Activated T-helper 1 cell treated with anti-CD3 and anti-CD28 coated beads, Interleukin-2, amount 50 U/mL, for 16 hours (primary cell): ENCODE results near the gene CACNA1C.

Experiments
- DNase-seq, 2 donors: peaks; one replicate each; pipeline ENCODE4 v3.0.0-alpha.2; 2020; ENCODE audit warnings: low read depth in 1 of 2, low spot score in 1 of 2

Gene CACNA1C

DNA sequence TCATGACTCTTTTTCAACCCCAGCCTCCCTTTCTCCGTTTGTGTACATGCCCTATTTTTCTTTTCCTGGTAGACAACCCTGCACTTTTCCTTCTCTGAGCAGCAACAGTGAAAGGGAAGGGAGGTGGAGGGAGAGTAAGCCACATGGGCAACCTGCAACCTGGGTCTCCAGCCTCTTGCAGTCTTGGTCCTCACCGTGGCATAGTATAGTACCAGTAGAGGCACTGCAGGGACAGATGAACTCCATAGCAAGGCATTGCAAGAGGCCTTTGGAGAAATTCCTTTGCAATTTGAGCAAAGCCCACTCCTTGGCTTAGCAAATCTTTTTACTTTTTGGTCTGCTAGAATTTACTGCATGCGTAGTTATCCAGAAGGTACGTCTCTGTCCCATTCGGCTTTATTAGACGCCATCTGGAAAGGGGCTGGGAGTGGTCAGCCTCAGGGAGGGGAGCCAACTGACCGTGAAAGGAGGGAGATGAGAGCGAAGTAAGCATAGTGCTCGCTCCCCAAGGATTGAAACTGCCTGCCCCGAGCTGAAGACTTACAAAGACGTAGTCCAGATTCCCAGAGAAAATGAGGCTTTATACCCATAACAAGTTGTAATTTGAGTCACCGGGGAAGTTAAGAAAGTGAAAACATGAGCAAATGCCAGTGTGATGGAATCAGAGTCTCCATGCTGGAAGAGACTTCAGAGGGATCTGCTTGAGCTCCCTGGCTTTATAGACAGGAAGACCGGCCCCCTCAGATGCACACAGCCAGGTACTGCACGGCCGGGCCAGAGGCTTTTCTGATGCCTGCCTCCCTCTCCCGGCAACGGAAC is 332.0 kb downstream of the CACNA1C start:
- no peak for DNase-seq

DNA sequence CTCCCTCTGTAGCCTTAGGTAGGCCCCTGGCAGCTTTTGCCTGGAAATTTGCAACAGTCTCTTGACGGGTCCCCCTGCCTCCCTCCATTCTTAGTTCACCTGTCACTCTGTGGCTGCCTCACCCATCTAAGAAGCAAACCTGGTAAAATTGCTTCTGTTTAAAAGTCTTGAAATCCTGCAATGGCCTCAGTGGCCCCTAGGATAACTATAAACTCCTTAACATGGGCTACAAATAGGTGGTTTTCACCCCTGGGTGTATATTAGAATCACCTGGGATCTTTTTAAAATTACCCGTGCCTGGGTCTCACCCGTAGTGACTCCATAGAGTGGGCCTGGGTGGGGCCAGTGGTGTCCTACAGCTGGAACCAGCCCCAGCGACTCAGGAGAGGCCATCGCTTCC is 332.7 kb downstream of the CACNA1C start:
- no peak for DNase-seq

DNA sequence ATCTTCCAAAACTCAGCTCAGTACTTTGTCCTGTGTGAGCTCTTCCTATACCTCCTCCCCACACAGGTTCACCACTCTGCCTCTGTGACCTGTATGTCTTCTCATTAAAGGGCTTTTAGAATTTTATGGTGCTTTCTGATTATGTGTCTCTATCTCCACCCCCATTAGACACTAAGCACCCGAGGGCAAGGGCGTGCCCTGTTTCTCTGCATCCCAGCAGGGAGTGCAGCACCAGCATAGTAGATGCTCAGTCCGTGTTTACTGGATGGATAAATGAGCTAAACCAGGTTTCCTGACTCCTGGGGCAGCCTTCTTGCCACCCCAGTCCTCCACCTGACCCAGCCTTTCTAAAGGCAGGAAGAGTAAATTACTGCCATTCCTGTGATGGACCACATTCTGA is 333.8 kb downstream of the CACNA1C start:
- DNase-seq: no peak

DNA sequence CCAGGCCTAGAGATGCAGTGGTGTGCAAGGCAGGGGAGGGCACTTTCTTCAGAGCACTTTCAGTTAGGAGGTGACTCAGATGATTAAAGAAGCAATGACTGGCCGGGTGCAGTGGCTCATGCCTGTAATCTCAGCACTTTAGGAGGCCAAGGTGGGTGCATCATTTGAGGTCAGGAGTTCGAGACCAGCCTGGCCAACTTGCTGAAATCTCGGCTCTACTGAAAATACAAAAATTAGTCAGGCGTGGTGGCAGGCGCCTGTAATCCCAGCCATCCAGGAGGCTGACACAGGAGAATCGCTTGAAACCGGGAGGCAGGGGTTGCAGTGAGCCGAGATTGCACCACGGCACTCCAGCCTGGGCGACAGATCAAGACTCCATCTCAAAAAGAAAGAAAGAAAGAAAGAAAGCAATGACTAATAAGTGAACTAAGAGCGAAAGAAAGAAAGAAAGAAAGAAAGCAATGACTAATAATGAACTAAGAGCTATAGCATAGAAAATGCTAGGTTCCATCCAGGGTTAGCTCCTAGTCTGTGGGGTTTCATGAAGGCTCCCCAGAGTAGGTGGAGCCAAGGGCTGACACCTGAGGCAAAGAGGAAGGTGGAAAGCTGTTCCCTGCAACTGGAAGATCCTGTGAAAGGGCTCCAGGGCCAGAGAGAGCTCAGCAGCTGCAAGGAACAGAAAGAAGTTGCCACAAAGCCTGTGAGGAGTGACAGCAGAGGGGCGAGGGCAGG is 334.5 kb downstream of the CACNA1C start:
- no peak for DNase-seq

DNA sequence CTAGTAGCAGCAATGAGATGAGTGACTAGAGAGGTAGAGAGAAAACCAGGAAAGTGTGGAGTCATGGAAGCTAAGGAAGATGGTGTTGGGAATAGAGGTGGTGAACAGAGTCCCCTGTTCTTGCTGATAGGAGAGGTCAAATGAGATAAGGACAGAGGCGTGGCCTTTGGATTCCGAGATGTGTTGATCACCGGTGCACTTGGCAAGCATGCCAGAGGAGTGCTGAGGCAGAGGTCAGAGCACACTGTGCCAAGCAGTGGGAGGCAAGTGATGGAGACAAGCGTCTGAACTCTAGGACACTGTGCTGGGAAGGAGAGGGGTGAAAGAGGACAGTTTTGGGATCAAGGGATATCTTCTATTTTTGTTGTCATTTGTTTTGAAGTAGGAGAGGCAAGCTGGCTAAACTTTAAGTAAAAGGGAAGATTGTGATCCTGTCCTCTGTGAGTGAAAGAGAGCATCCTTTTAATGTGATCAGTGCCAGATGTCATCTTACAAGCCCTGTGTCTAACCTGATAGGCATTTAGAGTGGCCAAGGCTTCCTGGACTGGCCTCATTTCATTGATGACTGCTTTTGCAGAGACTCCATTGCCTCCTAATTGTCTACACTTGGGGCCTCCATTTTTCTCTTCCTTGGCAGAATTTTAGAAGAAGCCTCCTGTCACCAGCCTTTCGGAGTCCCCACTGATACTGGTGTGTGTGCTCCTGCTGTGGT is 336.4 kb downstream of the CACNA1C start:
- DNase-seq: no peak

DNA sequence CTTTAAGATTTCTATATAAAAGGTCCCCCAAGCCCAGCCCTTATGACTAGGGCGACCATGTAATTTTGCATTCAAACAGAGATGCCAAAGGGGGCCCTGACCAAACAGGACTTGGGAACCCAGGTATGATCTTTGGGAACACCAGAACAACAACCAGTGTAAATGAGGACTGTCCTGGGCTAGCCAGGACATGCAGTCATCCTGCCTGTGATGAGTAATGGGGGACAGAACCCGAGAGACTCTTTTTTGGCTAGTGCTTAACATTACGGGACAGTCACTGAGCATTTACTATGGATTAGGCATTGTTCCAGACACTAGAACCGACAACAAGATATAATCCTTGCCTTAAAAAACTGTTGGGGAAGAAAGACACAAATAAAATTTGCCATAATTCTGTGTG is 337.3 kb downstream of the CACNA1C start:
- no peak for DNase-seq

DNA sequence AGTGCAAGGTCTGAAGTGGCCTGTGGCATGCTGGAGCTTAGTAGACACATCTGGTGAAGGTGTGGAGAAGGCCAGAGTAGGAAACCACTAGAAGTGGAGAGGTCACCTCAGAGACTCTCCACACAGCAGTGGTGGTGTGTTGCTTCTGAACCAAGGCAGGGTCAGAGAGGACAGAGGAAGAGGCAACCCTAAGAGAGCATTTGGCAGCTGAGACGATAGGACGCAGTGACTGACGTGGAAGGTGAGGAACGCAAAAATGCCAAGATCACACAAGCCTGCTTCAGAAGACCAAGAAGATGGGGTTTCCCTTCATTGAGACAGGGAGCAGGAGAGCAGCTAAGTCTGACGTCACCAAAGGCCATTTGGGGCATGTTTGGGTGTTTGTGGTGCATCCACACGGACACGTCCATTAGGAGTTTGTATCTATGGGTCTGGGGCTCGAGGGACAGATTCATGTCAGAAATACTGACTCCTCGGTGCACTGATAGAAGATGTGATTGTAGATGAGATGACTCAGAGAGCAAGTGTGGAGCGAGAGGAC is 338.1 kb downstream of the CACNA1C start:
- no peak for DNase-seq

DNA sequence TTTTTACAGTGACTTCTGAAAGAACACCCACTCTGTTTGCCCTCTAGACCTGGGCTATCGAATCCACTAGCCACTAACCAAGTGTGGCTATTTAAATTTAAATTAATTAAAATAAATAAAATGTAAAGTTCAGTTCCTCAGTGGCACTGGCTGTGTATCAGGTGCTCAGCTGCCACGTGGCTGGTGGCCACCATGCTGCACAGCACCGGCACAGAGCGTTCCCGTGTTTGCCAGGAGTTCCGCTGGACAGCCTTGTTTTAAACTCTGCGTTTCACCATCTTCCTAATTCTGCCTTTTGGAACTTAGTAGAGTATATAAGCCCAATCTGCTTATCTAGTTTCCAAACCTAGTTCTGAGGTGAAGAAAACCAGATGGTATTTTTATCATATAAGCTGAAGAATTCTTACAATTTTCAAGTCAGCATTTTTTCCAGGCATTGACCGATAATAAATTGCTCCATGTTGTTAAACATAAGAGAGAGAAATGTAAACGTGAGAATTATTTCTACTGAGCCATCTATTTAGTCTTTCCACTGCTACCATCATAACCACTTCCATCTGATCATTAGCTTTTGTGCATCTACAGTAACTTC is 339.0 kb downstream of the CACNA1C start:
- no peak for DNase-seq

DNA sequence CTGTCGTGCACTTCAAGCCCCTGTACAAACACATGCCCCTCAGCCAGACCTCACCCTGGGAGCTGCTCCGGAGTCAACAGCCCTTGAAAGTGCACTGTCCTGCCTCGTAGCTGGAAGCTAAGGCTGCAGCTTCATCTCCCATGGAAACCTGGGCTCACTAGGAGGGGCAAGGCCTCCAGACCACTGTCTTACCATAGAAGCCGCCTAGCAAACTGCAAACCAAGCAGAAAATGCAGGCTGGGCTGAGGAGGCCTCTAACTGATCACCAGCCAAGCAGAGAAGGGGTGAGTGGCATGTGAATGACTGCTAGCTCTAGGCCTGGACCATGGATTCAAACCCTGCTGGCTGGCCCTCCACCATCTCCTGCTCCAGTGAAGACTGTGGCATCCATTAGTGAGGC is 340.2 kb downstream of the CACNA1C start:
- DNase-seq: no peak

DNA sequence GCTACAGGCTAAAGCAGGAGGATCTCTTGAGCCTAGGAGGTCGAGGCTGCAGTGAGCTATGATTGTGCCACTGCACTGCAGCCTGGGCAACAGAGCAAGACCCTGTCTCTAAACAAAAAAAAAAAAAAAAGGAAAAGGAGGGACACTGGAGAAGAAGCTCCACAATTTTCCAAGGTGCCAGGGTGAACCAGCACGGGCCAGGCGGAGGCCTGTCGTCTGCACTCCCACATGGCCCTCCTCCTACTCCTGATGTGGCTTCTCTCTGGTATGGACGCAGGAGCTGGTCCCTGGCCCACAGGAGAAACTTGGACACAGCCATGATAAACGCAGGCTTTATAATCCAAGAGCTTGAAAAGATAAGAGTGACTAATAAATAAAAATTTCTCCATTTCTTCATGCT is 341.2 kb downstream of the CACNA1C start:
- no peak for DNase-seq

DNA sequence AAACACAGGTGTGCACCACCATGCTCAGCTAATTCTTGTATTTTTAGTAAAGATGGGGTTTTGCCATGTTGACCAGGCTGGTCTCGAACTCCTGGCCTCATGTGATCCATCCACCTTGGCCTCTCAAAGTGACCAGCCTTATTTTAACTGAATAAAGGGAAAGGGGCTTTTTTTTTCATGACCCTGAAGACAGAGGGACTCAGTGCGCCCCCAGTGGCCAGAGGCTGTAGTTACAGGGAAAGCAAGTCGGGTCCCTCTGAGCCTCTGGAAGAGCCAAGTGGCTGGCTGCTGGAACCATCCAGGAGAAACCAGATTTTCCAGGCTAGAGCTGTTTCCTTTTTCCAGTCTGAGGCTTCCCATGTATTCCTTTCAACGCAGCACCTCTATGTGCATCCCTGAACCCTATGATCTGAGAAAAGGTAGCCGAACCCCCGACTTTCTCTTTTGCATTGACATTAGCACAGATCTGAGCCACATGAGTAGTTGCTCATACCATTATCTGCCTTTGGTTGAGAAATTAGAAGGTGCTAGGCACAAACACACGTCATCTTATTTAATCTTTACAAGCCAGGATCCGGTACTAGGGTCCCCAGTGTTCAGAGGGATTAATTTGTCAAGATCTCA is 342.7 kb downstream of the CACNA1C start:
- DNase-seq: no peak

DNA sequence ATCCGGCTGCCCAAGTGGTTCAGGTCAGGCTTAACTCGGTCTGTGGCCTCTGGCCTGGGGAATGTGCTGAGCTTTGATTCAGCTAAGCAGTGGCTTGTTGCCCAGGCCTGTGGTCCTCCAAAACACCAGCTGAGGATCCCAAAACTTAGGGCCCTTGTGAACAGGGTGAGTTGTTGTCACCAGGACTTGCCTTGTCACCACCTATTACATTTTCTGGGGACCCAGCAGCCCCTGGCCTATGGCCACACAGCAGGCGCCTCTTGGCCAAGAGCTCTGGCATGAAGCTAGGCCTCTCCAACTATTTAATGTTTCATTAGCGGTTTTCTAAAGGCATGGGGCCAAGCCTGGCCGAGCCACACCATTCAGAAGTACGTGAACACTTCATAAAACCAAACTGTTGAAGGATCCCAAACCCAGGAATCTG is 343.7 kb downstream of the CACNA1C start:
- DNase-seq: no peak

DNA sequence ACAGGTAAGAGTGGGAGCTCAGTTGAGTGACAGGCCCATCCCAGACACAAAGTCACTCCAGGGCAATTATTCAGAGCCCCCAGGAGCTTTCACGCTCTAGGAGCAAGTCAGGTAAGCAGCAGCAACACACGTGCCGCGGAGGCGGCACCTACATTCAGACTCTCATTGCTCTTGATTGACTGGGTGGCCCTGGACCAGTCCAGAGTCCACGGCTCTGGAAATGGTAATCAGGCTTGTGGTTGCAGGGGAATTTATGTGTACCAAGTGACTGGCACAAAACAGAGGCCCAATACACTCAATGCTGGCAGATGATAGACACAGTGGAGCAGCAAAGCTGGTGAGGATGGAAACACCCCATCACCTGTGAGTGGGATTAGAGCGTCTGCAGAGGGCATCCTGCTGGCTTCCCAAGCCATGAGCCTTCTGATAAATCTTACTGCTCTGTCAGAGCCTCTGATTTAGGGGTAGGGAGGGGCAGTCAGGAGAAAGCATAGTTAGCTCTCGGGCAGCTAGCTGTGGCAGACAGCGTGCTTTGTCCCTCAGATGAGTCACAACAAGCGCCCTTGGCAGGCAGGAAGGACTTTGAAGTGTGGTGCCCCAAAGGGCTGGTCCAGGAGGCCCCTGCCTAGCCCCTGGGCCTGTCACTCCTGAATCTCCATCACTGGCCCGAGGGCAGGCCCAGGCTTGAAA is 344.7 kb downstream of the CACNA1C start:
- DNase-seq: no peak

DNA sequence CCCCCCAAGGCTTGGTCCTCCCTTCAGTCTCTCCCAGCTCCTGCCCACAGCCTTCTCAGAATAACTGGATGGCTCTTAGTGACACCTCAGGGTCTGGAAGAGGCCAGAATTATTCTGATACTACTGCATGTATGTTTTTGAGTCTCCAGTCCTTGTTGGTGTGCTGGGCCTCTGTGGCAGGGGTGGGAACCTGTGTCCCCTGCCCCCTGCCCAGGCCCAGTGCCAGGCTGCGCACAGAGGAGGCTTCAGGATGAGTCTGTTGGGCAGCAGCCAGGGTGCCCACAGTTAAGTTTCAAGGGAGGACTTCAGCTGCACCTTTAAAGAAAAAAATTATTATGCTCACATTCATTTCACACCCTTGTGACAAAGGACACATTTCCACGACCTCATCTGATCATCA is 348.3 kb downstream of the CACNA1C start:
- no peak for DNase-seq

DNA sequence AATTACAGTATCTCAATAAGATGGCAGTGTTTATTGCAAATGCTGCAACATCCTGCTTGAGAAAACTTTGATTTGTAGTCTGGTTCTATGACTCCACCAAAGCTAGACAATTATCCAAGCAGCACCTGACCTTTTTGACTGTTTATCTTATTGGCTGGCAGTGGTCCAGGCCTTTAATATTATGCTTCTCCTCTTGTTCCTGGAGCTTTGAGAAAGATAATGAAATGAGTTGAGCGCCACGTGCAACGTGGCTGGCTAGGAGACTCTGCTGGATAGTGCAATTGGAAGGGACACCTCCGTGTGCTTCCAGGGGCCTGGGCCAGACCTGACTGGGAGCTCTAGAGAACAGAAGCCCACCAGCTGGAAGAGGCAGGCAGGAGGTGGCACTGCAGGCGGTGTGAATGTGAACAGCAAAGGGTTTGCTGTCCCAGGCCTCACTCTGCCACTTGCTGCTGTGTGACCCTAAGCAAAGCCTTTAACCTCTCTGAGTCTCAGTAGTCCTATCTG is 349.3 kb downstream of the CACNA1C start:
- DNase-seq: no peak

DNA sequence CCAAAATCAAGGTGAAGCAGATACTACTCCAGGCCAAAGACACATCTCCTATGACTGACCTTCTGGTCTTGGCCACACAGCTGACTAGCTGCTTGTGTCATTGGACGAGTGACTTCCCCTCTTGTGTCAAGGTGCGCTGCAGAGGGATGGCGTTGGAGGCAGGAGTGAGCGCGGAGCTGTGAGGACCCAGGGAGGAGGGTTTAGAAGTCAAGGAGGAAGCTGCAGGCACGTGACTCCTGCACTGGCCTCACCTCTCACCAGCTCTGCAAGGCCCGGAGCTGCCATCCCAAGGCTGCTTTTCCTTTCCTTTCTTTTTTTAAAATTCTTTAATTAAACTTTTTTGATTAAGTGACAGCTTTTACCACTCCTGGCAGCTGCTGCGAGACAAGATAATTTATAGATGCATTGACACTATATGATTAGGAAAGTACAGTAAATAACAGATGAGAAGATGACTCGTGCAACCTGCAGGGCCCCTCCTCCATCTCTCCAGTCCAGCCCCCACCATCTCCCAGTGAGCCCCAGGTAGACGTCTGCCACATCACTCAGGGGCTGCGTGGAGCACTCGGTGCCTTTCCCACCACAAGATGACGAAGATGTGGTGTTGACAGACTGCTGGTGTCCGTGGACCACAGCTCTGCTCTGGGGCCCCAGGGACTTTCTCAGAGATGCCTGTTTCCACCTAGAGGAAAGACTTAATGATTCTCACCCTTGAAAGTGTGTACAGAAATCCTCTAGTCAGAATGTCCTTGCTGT is 350.6 kb downstream of the CACNA1C start:
- no peak for DNase-seq

DNA sequence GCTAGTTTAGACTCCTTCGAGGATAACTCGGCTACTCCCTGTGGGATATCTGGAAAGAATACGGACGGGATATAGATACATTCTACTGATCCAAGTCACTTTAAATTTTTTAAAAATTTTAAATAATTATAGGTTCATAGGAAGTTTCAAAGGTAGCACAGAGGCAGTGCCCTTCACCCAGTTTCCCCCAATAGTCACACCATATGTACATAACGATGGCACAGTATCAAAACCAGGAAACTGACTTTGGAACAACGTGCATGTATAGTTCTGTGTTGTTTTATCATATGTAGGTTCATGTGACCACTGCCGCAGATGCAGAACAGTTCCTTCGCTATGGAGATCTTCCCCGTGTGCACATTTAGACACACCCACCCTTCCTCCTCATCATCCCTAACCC is 352.3 kb downstream of the CACNA1C start:
- no peak for DNase-seq

DNA sequence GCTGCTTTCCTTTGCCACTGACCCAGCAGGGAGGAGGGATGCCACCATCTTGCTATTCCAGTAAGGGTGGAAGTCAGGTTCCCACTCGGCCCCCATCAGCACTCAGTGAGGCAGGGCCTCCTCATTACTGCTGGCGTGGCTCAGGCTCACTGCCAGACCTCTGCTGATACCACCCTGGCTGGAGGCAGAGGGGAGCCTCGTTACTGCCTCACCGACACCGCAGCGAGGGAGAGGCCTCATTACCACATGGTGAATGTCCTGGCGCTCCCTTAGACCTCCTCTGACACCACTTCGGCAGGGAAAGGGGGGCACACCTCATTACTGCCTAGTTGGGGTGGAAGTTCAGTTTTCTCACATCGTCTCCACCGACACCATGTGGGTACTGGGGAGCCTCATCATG is 354.1 kb downstream of the CACNA1C start:
- no peak for DNase-seq

DNA sequence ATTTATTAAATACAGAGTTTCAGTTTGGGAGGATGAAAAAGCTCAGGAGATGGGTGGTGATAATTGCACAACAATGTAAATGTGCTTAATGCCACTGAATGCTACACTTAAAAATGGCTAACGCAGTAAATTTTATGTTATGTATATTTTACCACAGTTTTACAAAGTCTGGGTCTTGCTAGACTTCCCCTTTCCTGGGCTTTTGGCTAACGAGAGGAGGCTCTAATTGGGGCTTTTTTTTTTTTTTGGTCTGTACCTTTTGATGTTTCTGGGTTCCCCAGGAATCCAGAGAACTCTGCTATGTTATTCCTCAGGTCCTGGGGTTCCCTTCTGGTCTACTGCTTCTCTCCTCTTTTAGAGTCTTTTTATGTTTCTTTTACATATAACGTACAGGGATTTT is 355.5 kb downstream of the CACNA1C start:
- DNase-seq: no peak
